Measurements from ENCODE around the gene MYO10.

The MYO10 gene

GRCh38 chr5:16943846-16944678 is 8.0 kb upstream of the MYO10 start:
- no peak for DNase-seq (ENCODE audit: low read depth in 2 of 2, low spot score in 1 of 2)

GRCh38 chr5:16937503-16938161 is 1.5 kb upstream of the MYO10 start:
- DNase-seq (ENCODE audit: low read depth in 2 of 2, low spot score in 1 of 2): no peak

- no peak for DNase-seq (ENCODE audit: low read depth in 2 of 2, low spot score in 1 of 2)
Observed at GRCh38 chr5:16936989-16937438, 926 bp upstream of the MYO10 start.

GRCh38 chr5:16935231-16936149 is 598 bp downstream of the MYO10 start:
- DNase-seq (ENCODE audit: low read depth in 2 of 2, low spot score in 1 of 2): no peak

- no peak for DNase-seq (ENCODE audit: low read depth in 2 of 2, low spot score in 1 of 2)
Observed at GRCh38 chr5:16934677-16935153, 1.4 kb downstream of the MYO10 start.

GRCh38 chr5:16934123-16934522 is 2.0 kb downstream of the MYO10 start:
- no peak for DNase-seq (ENCODE audit: low read depth in 2 of 2, low spot score in 1 of 2)

- DNase-seq (ENCODE audit: low read depth in 2 of 2, low spot score in 1 of 2): no peak
Observed at GRCh38 chr5:16933337-16933736, 2.8 kb downstream of the MYO10 start.

GRCh38 chr5:16932401-16932800 is 3.7 kb downstream of the MYO10 start:
- DNase-seq (ENCODE audit: low read depth in 2 of 2, low spot score in 1 of 2): no peak

GRCh38 chr5:16931334-16932110 is 4.6 kb downstream of the MYO10 start:
- DNase-seq (ENCODE audit: low read depth in 2 of 2, low spot score in 1 of 2): no peak

GRCh38 chr5:16930496-16930895 is 5.6 kb downstream of the MYO10 start:
- DNase-seq (ENCODE audit: low read depth in 2 of 2, low spot score in 1 of 2): no peak

- DNase-seq (ENCODE audit: low read depth in 2 of 2, low spot score in 1 of 2): no peak
Observed at GRCh38 chr5:16929831-16930230, 6.3 kb downstream of the MYO10 start.

- DNase-seq (ENCODE audit: low read depth in 2 of 2, low spot score in 1 of 2): no peak
Observed at GRCh38 chr5:16929347-16929746, 6.7 kb downstream of the MYO10 start.

GRCh38 chr5:16927613-16928012 is 8.5 kb downstream of the MYO10 start:
- no peak for DNase-seq (ENCODE audit: low read depth in 2 of 2, low spot score in 1 of 2)

- no peak for DNase-seq (ENCODE audit: low read depth in 2 of 2, low spot score in 1 of 2)
Observed at GRCh38 chr5:16926417-16926816, 9.7 kb downstream of the MYO10 start.

- no peak for DNase-seq (ENCODE audit: low read depth in 2 of 2, low spot score in 1 of 2)
Observed at GRCh38 chr5:16924206-16924605, 11.9 kb downstream of the MYO10 start.

- no peak for DNase-seq (ENCODE audit: low read depth in 2 of 2, low spot score in 1 of 2)
Observed at GRCh38 chr5:16922430-16922829, 13.7 kb downstream of the MYO10 start.

GRCh38 chr5:16921211-16921610 is 14.9 kb downstream of the MYO10 start:
- DNase-seq (ENCODE audit: low read depth in 2 of 2, low spot score in 1 of 2): no peak

- DNase-seq (ENCODE audit: low read depth in 2 of 2, low spot score in 1 of 2): no peak
Observed at GRCh38 chr5:16920109-16920816, 15.8 kb downstream of the MYO10 start.

- DNase-seq (ENCODE audit: low read depth in 2 of 2, low spot score in 1 of 2): no peak
Observed at GRCh38 chr5:16918891-16919671, 17.0 kb downstream of the MYO10 start.

Data from stimulated activated CD8-positive, alpha-beta memory T cell treated with anti-CD3 and anti-CD28 coated beads, Interleukin-4, amount 100 ng/mL, for 4 hours (primary cell).